Stimulated activated memory B cell treated with anti-CD40 and anti-IgM and Interleukin-4, amounts not matched to agents 10 μg/mL and 1 μg/mL and 100 μg/mL, for 72 hours (primary cell): ENCODE data around the gene EPB41.
"Not testable (repeated sequence)": the region's sequence is repeated elsewhere in the genome, so short reads cannot be mapped to it uniquely, and the experiment has no call there.

Source experiments
- ATAC-seq: fragments of 150-1000 bp; cut with Tn5 transposase; 2 replicates; pipeline ENCODE4 v1.10.0; 2021
- H3K27ac Mint-ChIP-seq: one replicate; pipeline ENCODE4 v1.8.0; 2022; ENCODE audit warnings: mild to moderate bottlenecking, mixed read lengths
- H3K27me3 Mint-ChIP-seq: one replicate; pipeline ENCODE4 v1.8.0; 2022; ENCODE audit warnings: mixed read lengths
- H3K36me3 Mint-ChIP-seq: one replicate; pipeline ENCODE4 v1.8.0; 2022; ENCODE audit warnings: mixed read lengths
- H3K4me1 Mint-ChIP-seq: one replicate; pipeline ENCODE4 v1.8.0; 2022; ENCODE audit warnings: mixed read lengths
- H3K4me3 Mint-ChIP-seq: one replicate; pipeline ENCODE4 v1.8.0; 2022; ENCODE audit warnings: mild to moderate bottlenecking, moderate library complexity, mixed read lengths
- H3K9me3 Mint-ChIP-seq: one replicate; pipeline ENCODE4 v1.8.0; 2022; ENCODE audit warnings: mixed read lengths

The EPB41 gene

GRCh38 chr1:29148656-29149491 is 234.5 kb downstream of the EPB41 start:
- no peak overlapping the region for H3K27ac Mint-ChIP-seq
- no peaks in the 10 kb centered on the region for H3K27me3 Mint-ChIP-seq
- no peaks in the 10 kb centered on the region for H3K4me1 Mint-ChIP-seq
- no peak overlapping the region for H3K4me3 Mint-ChIP-seq
- H3K9me3 Mint-ChIP-seq: no peaks in the 10 kb centered on the region
- H3K36me3 Mint-ChIP-seq: peaks cover 86% of the 10 kb centered on the region
- ATAC-seq: no peak

- H3K36me3 Mint-ChIP-seq: peaks cover 91% of the 10 kb centered on the region
Observed at GRCh38 chr1:29150346-29150745, 236.0 kb downstream of the EPB41 start.

GRCh38 chr1:29152046-29152805 is 237.9 kb downstream of the EPB41 start:
- no peaks in the 10 kb centered on the region for H3K4me1 Mint-ChIP-seq
- no peak for ATAC-seq

More at GRCh38 chr1:29150346-29150745, 236.0 kb downstream of the EPB41 start:
- not testable (repeated sequence) for H3K27me3 Mint-ChIP-seq, H3K9me3 Mint-ChIP-seq, H3K4me1 Mint-ChIP-seq, H3K4me3 Mint-ChIP-seq, ATAC-seq, H3K27ac Mint-ChIP-seq

GRCh38 chr1:29156543-29157268 is 242.3 kb downstream of the EPB41 start:
- Mint-ChIP-seq H3K36me3 (peaks cover 63% of the 10 kb centered on the region), H3K27me3 (no peaks in the 10 kb centered on the region), H3K4me1 (no peaks in the 10 kb centered on the region), H3K9me3 (no peaks in the 10 kb centered on the region), H3K4me3 (no peak overlapping the region), H3K27ac (no peak overlapping the region)
- ATAC-seq: no peak

More at GRCh38 chr1:29152046-29152805, 237.9 kb downstream of the EPB41 start:
- no peak overlapping the region for H3K27ac Mint-ChIP-seq
- H3K27me3 Mint-ChIP-seq: no peaks in the 10 kb centered on the region
- H3K36me3 Mint-ChIP-seq: peaks cover 88% of the 10 kb centered on the region
- H3K9me3 Mint-ChIP-seq: no peaks in the 10 kb centered on the region
- no peak overlapping the region for H3K4me3 Mint-ChIP-seq

- H3K36me3 Mint-ChIP-seq: peaks cover 58% of the 10 kb centered on the region
- no peaks in the 10 kb centered on the region for H3K27me3 Mint-ChIP-seq
- H3K9me3 Mint-ChIP-seq: no peaks in the 10 kb centered on the region
- ATAC-seq: no peak
- peaks cover 2% of the 10 kb centered on the region for H3K4me1 Mint-ChIP-seq
- no peak overlapping the region for H3K4me3 Mint-ChIP-seq
- H3K27ac Mint-ChIP-seq: no peak overlapping the region
Observed at GRCh38 chr1:29157269-29157601, 242.9 kb downstream of the EPB41 start.

- H3K27ac Mint-ChIP-seq: no peak overlapping the region
Observed at GRCh38 chr1:29159773-29160172, 245.4 kb downstream of the EPB41 start.

GRCh38 chr1:29162025-29162424 is 247.7 kb downstream of the EPB41 start:
- H3K27me3 Mint-ChIP-seq: no peaks in the 10 kb centered on the region
- H3K4me3 Mint-ChIP-seq: no peak overlapping the region
- H3K4me1 Mint-ChIP-seq: peaks cover 19% of the 10 kb centered on the region
- no peak overlapping the region for H3K27ac Mint-ChIP-seq
- no peak for ATAC-seq
- no peaks in the 10 kb centered on the region for H3K9me3 Mint-ChIP-seq
- H3K36me3 Mint-ChIP-seq: peaks cover 38% of the 10 kb centered on the region

More at GRCh38 chr1:29159773-29160172, 245.4 kb downstream of the EPB41 start:
- Mint-ChIP-seq H3K4me1 (peaks cover 12% of the 10 kb centered on the region), H3K27me3 (no peaks in the 10 kb centered on the region), H3K36me3 (peaks cover 42% of the 10 kb centered on the region), H3K4me3 (no peak overlapping the region), H3K9me3 (no peaks in the 10 kb centered on the region)
- ATAC-seq: no peak

GRCh38 chr1:29162476-29163138 is 248.2 kb downstream of the EPB41 start:
- Mint-ChIP-seq H3K4me3 (no peak overlapping the region), H3K27ac (no peak overlapping the region)

GRCh38 chr1:29164588-29164987 is 250.2 kb downstream of the EPB41 start:
- Mint-ChIP-seq H3K27me3 (no peaks in the 10 kb centered on the region), H3K9me3 (no peaks in the 10 kb centered on the region), H3K4me1 (peaks cover 36% of the 10 kb centered on the region), H3K27ac (no peak overlapping the region), H3K4me3 (no peak overlapping the region), H3K36me3 (peaks cover 29% of the 10 kb centered on the region)
- no peak for ATAC-seq

More at GRCh38 chr1:29162476-29163138, 248.2 kb downstream of the EPB41 start:
- Mint-ChIP-seq H3K4me1 (peaks cover 24% of the 10 kb centered on the region), H3K27me3 (no peaks in the 10 kb centered on the region), H3K9me3 (no peaks in the 10 kb centered on the region), H3K36me3 (peaks cover 39% of the 10 kb centered on the region)
- ATAC-seq: no peak

- Mint-ChIP-seq H3K4me1 (peaks cover 54% of the 10 kb centered on the region), H3K4me3 (no peak overlapping the region), H3K27me3 (no peaks in the 10 kb centered on the region), H3K27ac (no peak overlapping the region), H3K36me3 (peaks cover 41% of the 10 kb centered on the region), H3K9me3 (no peaks in the 10 kb centered on the region)
- no peak for ATAC-seq
Observed at GRCh38 chr1:29166291-29166878, 252.0 kb downstream of the EPB41 start.

GRCh38 chr1:29167904-29168303 is 253.5 kb downstream of the EPB41 start:
- no peaks in the 10 kb centered on the region for H3K27me3 Mint-ChIP-seq
- ATAC-seq: no peak
- peaks cover 47% of the 10 kb centered on the region for H3K36me3 Mint-ChIP-seq
- peaks cover 59% of the 10 kb centered on the region for H3K4me1 Mint-ChIP-seq
- no peak overlapping the region for H3K27ac Mint-ChIP-seq
- H3K9me3 Mint-ChIP-seq: no peaks in the 10 kb centered on the region
- H3K4me3 Mint-ChIP-seq: no peak overlapping the region
